Panc1 (cell line): ENCODE results near the gene KAZN.

Experiments used
- CTCF ChIP-seq: fragments of 450-650 bp; IDR thresholded peaks from 2 replicates; pipeline ENCODE4 v1.5.1; 2017; ENCODE audit warnings: mild to moderate bottlenecking
- POLR2AphosphoS5 ChIP-seq: IDR thresholded peaks from 2 replicates; pipeline ENCODE4 v1.6.1; 2012; ENCODE audit warnings: mild to moderate bottlenecking, low read depth, low read length, moderate library complexity

GRCh38 chr1:15068152-15068551 is 469.7 kb downstream of the KAZN start:
- TF ChIP-seq CTCF (no peak), POLR2AphosphoS5 (no peak)
